DND-41 (cell line): ENCODE results near the gene LCNL1.

Experiments used
- CTCF ChIP-seq: IDR thresholded peaks from 2 replicates; pipeline ENCODE4 v1.5.1; 2012; ENCODE audit warnings: borderline replicate concordance, low read length, moderate library complexity, mild to moderate bottlenecking; ENCODE audit not compliant: poor library complexity, severe bottlenecking; ENCODE audit errors: extremely low read depth
- EZH2 ChIP-seq: IDR thresholded peaks from 3 replicates; pipeline ENCODE4 v1.6.1; 2012; ENCODE audit warnings: borderline replicate concordance, low read depth, mild to moderate bottlenecking, moderate library complexity, low read length, inconsistent platforms; ENCODE audit not compliant: severe bottlenecking

- TF ChIP-seq CTCF, result no peak
- no peak for TF ChIP-seq EZH2
These were observed 24.3 kb upstream of the LCNL1 start for GRCh38 chr9:136958473-136958872.
